Occipital lobe (tissue), 2 donors: ENCODE measurements around the gene EEF2. TPM values are rescaled to one million over a fixed set of nuclear protein-coding genes. Genes with fewer than 3 reads are reported as not detected.
"Not testable (repeated sequence)": the region's sequence is repeated elsewhere in the genome, so short reads cannot be mapped to it uniquely, and the experiment has no call there.

Source experiments
- DNase-seq: peaks from one replicate; lab custom pipeline; 2025; lab: John Stamatoyannopoulos, UW
- total RNA-seq: library from RNA; depleted of rRNA; stranded (reverse); fragments of >200 nt; gene quantifications from one replicate; pipeline ENCODE4 v1.2.3, GENCODE V29; 2014

Gene EEF2
- total RNA-seq, 1 donor from 2014 or later: 2,019 TPM

- no peak for DNase-seq
These were observed 29.6 kb upstream of the EEF2 start for GRCh38 chr19:4014541-4015491.

- no peak for DNase-seq
These were observed 28.8 kb upstream of the EEF2 start for GRCh38 chr19:4013886-4014540.

- DNase-seq: no peak
These were observed 27.8 kb upstream of the EEF2 start for GRCh38 chr19:4012975-4013634.

- no peak for DNase-seq
These were observed 27.1 kb upstream of the EEF2 start for GRCh38 chr19:4012092-4012974.

GRCh38 chr19:4011430-4011829 lies 26.2 kb upstream of the EEF2 start:
- DNase-seq: not testable (repeated sequence)

GRCh38 chr19:4010808-4011110 lies 25.5 kb upstream of the EEF2 start:
- no peak for DNase-seq

GRCh38 chr19:4009990-4010807 lies 24.9 kb upstream of the EEF2 start:
- no peak for DNase-seq

GRCh38 chr19:4007836-4008539 lies 22.7 kb upstream of the EEF2 start:
- no peak for DNase-seq

- peak; percentile 91 for DNase-seq
These were observed 22.0 kb upstream of the EEF2 start, which contains the start of gene PIAS4 for GRCh38 chr19:4007021-4007835. PIAS4 (plus strand) TSS chr19:4007736; CDS start chr19:4007761, 25 bp downstream.

GRCh38 chr19:4005436-4005835 lies 20.2 kb upstream of the EEF2 start:
- not testable (repeated sequence) for DNase-seq

GRCh38 chr19:4000798-4001197 lies 15.5 kb upstream of the EEF2 start:
- DNase-seq: not testable (repeated sequence)

GRCh38 chr19:3998667-3999412 lies 13.6 kb upstream of the EEF2 start:
- DNase-seq: not testable (repeated sequence)

- DNase-seq: no peak
These were observed 10.3 kb upstream of the EEF2 start for GRCh38 chr19:3995607-3996006.

GRCh38 chr19:3990815-3991117 lies 5.5 kb upstream of the EEF2 start:
- no peak for DNase-seq

GRCh38 chr19:3987619-3988371 lies 2.5 kb upstream of the EEF2 start:
- DNase-seq: peak; percentile 55

GRCh38 chr19:3986260-3987041 lies 1.2 kb upstream of the EEF2 start:
- peak; percentile 60 for DNase-seq
